Erythroblast (primary cell): ENCODE data around the gene CACNG7.

Source experiments
- DNase-seq, 2 experiments: peaks; one replicate each; lab custom pipeline; 2025; lab: John Stamatoyannopoulos, UW
- GATA1 ChIP-seq: IDR thresholded peaks from 2 replicates; pipeline ENCODE4 v1.6.1; 2011; ENCODE audit warnings: low read depth, mild to moderate bottlenecking, control low read depth, low read length, moderate library complexity
- POLR2A ChIP-seq: IDR thresholded peaks from 2 replicates; pipeline ENCODE4 v1.6.1; 2011; ENCODE audit warnings: mild to moderate bottlenecking, low read length

CACNG7 gene

DNA sequence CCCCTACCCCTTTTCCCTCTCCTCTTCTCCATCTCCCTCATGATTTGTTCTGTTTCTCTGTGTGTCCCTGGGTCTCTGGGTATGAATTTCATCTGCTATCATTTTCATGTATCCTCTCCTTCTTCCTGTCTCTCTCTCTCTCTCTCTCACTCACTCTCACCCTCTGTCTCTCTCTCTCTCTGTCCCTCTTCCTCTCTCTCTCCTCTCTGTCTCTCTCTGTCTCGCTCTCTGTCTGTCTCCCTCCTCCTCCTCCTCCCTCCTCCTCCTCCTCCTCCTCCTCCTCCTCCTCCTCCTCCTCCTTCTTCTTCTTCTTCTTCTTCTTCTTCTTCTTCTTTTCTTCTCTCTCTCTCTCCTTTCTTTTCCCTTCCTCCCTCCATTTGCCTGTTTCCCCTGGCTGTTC lies 3.3 kb upstream of the CACNG7 start:
- TF ChIP-seq POLR2A: no peak
- no peak for TF ChIP-seq GATA1
- no peak for DNase-seq

DNA sequence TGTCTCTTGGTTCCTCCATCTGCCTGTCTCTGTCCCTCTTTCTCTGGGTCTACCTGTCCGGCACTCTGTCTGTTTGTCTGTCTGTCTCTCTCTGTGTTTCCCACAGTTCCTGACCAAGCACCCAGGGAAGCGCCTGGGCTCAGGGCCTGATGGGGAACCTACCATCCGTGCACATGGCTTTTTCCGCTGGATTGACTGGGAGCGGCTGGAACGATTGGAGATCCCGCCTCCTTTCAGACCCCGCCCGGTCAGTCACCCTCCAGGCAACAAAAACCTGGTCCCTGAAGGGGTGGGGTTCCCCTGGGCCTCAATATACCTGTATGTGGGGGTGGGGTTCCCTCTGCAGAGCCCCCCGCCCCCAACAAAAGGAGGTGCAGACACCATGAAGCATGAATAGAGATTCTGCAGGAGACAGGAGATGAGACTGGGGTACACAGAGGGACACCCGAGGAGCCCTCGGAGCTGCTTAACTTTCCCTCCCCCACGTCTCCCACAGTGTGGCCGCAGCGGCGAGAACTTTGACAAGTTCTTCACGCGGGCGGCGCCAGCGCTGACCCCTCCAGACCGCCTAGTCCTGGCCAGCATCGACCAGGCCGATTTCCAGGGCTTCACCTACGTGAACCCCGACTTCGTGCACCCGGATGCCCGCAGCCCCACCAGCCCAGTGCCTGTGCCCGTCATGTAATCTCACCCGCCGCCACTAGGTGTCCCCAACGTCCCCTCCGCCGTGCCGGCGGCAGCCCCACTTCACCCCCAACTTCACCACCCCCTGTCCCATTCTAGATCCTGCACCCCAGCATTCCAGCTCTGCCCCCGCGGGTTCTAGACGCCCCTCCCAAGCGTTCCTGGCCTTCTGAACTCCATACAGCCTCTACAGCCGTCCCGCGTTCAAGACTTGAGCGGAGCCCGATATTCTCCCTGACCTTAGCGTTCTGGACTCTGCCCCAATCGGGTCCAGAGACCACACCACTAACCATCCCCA lies 2.6 kb upstream of the CACNG7 start:
- TF ChIP-seq GATA1 (no peak), POLR2A (no peak)
- peak in 1 of 2 experiments; percentile 62 for DNase-seq

DNA sequence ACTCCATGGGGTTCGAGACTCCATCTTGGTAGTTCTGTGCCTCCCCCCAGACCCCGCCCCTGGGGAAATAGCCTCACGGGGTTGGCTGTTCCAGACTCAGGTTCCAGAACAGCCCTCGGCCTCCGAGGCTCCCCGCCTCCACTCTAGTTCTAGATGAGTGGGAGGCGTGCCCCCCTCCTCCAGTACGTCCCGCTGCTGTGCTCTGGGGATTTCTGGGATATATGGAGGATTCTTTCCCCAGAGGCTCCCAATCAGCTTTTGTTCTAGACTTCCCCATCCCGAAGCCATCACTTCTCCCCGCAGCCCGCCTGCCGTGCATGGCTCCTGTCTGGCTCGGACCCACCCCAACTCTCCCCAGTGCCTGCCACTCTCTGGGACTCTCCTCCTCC lies 1.9 kb upstream of the CACNG7 start:
- no peak for TF ChIP-seq POLR2A
- TF ChIP-seq GATA1: no peak
- no peak for DNase-seq

DNA sequence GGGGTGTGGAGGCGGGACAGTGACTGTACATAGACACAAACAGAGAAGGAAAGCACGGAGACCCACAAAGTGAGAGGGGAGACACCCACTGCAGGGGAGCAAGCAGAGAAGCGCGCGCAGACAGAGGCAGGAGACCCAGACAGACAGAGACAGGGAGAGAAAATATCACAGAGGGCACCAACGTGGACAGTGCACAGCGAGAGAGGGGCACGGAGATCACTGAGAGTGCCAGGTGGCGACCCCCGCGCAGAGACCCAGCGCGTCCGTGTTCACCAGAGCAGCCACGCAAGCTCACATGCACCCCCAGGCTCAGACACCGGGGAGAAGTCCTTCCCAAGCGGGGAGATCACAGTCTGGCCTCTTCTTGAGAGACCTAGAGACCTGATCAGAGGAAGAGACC lies 1.4 kb upstream of the CACNG7 start:
- DNase-seq: no peak
- TF ChIP-seq POLR2A (no peak), GATA1 (no peak)

DNA sequence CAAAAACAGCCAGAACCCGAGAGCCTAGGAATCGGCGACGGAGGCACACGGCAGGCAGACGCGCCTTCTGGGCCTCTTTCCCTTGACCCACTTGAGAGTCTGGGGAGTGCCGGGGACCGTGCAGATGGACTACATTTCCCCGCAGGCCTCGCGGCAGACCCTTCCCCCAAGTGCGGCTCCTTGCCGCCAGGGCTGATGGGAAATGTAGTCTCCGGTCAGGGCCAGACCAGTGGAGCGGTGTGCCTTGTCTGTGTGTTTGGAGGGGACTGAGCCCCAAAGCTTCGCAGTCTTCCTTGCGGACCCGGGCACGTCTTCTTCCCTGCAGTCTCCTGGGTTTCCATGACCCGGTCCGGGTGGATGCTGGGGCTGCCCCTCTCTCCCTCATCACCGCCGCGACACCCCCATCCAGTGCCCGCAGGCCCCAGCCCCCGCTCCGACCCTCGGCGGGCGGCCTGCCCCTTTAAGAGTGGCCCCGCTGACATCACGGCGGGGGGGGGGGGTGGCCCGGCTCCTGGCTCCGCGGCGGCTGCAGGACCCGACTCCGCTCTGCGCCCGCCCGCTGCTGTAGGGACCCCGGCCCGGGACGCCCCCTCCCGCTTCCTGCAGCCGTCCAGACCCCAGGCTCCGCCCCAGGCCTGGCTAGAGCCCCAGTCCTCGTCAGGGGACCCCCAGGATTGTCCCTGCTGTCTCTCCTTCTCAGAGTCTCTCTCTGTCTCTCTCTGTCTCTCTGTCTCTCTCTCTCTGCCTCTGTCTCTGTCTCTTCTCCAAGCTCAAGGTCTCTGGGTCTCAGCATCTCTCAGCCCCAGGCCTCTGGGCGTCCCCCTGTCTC lies 758 bp upstream of the CACNG7 start:
- TF ChIP-seq POLR2A (no peak), GATA1 (no peak)
- peak in 1 of 2 experiments; percentile 59 for DNase-seq

DNA sequence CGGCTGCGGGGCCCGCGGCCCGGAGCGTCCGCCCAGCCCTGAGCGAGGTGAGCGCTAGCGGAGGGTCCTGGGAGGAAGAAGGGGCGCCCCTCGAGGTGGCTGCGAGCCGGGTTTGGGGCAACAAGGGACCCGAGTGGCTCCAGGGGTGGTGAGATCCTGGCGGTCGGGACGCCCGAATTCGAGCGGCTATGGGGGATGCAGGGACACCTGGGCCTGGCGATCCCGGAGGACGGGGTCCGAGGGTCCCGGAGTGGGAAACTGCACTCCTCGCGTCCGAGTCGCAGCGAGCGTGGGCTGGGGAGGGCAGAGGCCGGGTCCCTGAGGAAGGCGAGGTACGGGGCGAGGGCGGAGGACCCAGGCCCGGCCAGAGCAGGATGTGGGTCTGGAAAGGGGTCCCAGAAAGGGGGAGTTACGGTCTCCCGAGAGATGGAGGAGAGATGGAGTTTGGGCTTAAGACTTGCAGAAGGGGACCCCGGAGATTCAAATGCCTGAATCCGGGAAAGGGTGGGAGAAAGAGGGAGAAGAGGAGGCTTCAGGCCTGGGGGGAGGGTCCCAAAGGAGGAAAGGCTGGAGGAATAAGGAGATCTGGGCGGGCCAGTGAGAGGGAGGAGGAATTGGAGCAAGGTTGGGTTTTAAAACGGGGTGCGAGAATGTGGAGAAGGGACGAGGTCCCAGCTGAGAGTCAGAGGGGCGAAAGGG lies 542 bp downstream of the CACNG7 start:
- no peak for TF ChIP-seq POLR2A
- TF ChIP-seq GATA1: no peak
- DNase-seq: no peak

DNA sequence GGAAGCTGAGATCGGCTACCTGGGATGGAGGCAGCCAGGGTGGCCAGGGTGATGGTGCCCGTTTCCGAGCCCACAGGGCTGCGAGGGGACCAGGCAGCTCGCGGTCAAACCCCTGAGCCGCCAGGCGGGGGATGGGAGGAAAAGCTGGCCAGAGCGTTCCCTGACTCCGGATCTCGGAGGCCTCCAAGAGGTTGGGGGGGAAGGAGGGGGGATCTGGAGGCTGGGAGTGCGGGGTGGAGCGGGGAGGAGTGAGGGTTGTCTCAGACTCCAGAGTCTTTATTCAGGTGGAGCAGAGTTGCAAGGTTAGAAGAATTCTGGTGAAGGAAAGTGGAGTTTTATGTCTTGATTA lies 1.1 kb downstream of the CACNG7 start:
- TF ChIP-seq POLR2A: no peak
- no peak for TF ChIP-seq GATA1

DNA sequence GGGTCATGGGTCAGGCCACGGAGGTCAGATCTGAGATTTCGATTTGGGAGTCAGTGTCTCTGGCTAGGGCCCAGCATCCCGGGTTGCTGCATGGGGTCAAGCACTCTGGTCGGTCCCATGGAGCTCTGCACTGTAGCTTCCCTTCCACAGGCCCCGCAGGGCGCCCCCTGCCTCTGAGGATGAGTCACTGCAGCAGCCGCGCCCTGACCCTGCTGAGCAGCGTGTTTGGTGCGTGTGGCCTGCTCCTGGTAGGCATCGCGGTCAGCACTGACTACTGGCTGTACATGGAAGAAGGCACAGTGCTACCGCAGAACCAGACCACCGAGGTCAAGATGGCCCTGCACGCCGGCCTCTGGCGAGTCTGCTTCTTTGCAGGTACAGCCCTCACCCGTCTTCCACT lies 3.6 kb downstream of the CACNG7 start:
- no peak for TF ChIP-seq POLR2A
- TF ChIP-seq GATA1: no peak
- peak in 1 of 2 experiments; percentile 28 for DNase-seq

More for the DNA sequence above, 1.1 kb downstream of the CACNG7 start:
- no peak for DNase-seq

DNA sequence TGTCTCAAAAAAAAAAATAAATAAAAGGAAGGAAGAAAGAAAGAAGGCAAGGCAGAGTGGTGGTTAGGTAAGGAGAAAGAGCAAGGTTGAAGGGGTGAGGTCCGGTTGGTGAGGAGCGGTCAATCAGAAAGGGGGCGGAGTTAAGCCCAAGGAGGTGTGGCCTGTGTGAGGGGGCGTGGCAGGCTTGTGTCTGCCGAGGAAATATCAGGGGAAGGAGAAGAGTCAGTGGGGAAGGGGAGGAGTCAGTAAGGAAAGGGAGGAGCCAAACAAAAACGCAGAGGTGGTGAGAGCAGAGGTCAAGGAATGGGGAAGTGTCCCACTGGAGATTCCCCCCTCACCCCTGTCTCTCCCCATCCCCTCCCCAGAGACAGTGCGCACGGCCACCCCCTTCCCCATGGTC lies 5.9 kb downstream of the CACNG7 start:
- TF ChIP-seq GATA1 (no peak), POLR2A (no peak)

DNA sequence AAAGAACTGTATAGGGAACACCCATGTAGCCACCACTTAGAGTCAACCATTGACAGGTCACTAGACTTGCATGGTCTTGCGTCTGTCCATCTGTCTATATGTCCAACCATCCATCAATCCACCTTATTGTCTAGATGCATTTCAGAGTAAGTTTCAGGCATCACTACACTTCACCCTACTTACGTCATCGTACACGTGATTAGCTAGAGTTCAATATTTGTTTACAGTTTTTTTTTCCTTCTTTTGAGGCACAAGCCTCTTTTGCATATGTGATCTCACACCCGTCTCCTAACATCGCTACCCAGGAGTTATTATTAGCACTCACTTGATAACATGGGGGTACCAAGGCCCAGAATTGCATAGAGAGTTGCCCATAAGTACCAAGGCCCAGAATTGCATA lies 6.9 kb downstream of the CACNG7 start:
- TF ChIP-seq GATA1 (no peak), POLR2A (no peak)
- no peak for DNase-seq

More for the DNA sequence above, 5.9 kb downstream of the CACNG7 start:
- no peak for DNase-seq

DNA sequence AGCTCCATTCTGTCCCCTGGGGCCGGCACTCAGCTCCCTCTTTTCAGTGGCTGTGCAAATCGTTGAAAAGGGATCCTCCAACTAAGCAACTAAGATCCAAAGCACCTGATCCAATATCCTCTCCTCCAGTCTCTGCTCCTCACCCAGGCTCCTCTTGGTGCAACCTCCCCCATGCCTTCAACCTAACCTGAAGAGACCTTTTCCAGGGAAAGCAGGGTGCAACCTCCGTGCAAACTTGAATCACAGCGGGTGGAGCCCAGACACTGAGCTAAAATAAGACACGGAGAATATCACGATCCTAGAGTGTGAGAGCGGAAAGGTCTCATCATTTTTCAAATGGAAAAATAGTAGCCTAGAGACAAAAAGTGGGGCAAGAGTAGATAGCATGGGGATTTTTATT lies 8.3 kb downstream of the CACNG7 start:
- TF ChIP-seq GATA1: no peak
- no peak for TF ChIP-seq POLR2A
- no peak for DNase-seq

DNA sequence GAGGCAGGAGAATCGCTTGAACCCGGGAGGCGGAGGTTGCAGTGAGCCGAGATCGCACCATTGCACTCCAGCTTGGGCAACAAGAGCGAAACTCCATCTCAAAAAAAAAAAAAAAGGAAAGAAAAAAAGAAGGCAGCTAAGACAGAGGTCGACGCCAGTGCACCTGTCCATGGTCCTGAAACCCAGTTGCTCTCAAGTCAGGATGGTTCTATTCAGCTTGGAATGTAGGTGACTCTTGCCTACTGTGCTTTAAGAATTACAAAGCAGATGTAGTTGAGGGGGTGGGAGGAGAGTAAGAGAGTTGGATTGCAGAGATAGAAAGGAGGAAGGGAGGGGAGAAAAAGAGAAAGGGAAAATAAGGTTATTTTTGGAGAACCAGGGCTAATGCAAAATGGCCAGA lies 18.7 kb downstream of the CACNG7 start:
- DNase-seq: peak in 1 of 2 experiments; percentile 48
- no peak for TF ChIP-seq POLR2A
- no peak for TF ChIP-seq GATA1

DNA sequence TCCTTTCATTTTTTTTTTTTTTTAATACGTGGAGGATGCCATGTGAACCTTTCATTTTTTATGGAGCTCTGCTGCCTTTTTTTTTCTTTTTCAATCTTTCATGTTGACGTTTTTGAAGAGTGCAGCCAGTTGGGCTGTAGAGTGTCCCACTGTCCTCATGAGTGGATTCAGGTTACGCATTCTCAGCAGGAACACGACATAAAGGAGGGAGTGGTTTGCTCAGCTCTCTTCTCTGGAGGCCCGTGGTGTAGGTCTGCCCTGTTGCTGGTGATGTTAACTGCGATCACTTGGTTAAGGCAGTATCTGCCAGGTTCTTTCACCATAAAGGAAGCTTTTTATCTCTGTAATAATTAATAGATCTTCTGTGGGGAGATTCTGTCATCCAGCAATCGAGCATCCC lies 27.0 kb downstream of the CACNG7 start:
- DNase-seq: no peak
- no peak for TF ChIP-seq GATA1
- TF ChIP-seq POLR2A: no peak
